NCI-H1048 (cell line): Measurements from ENCODE around the gene RIPK3.
"Not testable (repeated sequence)": the region's sequence is repeated elsewhere in the genome, so short reads cannot be mapped to it uniquely, and the experiment has no call there.

Experiments
- DNase-seq: peaks from one replicate; lab custom pipeline; 2025; lab: John Stamatoyannopoulos, UW

Gene RIPK3

DNA sequence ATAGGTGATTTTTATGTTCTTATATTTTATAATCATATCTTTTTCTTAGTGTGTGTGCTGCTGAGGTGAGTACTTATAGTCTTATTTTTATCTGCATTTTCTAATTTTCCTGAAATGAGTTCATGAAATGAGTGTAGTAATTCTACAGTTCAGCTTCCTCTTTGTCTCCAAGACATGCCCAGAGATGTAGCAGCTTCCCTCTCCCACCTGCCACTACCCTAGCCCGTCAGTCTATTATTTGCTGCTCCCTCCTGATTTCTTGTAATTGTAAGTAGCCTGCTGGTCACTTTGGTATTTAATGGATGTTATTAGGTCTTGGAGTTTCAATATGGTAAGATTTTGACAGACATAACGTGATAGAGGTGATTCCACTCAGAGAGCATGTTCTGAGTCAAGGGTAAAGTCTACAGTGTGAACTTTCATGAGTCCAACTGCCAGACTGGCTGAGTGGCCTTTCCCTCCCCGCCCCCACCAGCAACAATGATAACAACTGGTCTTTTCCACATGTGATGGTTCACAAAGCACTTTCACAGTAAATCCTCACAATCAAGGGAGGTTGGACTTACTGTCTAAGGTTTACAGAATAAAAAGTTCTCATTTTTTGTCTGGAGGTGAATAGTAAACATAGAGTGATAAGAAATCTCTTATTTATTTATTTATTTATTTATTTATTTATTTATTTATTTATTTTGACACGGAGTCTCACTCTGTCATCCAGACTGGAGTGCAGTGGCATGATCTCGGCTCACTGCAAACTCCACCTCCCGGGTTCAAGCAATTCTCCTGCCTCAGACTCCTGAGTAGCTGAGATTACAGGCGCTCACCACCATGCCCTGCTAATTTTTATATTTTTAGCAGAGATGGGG, 4.2 kb upstream of the RIPK3 start:
- DNase-seq: no peak

DNA sequence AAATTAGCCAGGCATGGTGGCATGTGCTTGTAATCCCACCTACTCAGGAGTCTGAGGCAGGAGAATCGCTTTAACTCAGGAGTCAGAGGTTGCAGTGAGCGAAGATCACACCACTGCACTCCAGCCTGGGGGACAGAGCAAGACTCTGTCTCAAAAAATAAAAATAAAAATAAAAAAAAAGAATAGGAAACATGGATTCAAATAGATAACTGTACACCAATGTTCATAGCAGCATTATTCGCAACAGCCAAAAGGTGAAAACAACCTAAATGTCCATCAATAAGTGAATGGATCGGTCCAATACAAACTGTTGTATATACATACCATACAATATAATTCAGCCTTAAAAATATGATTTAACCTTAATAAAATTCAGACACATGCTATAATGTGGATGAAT, 3.1 kb upstream of the RIPK3 start:
- DNase-seq: no peak

DNA sequence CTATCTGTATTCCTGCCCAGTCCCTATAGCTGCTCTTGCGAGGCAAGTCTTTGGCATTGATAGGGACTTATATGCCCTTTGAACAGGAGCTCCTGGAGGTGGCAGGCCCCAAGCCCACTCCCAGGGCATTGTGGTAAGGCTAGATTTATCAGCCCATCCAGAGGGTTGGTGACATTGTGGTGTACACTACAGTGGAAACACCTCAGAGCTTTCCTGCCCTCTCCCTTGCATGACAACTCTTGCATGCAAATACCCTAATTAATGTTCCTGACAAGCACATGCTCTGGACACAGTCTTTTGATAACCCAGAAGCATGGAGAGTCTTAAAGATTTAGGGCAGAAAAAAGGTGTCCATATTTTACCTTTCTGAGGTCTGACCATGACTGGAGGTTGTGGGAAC, 815 bp upstream of the RIPK3 start:
- DNase-seq: no peak

DNA sequence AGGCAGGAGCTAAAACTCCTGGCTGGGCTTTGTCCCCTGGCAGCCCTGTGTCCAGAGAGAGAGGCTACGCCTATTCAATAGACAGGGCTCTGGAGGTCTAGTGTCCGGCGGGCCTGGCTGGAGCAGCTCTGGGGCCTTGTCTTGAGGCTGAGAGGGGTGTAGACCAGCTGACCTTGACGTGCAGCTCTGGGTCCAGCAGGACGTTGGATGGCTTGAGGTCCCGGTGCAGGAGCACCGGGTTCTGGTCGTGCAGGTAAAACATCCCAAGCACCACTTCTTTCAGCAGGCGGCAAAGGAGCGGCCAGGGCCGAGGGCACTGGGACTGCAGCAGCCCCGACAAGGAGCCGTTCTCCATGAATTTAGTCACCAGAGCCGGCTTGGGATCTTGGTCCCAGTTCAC, 948 bp downstream of the RIPK3 start:
- no peak for DNase-seq

DNA sequence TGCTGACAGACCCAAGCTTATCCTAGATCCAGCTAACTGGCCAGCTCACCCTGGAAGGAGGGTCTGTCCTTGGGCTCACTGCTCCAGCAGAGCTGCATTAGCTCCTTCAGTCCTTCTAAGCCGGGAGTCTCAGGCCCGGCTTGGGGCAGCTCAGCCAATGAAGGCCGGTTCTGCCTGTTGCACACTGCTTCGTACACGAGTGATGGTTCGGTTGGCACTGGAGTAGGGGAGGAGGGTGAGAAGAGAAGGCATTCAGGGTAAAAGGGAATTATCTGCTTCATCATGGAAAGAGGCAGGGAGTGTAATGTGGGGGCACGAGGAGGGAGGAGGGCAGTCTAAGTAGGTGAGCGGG, 2.0 kb downstream of the RIPK3 start:
- no peak for DNase-seq

DNA sequence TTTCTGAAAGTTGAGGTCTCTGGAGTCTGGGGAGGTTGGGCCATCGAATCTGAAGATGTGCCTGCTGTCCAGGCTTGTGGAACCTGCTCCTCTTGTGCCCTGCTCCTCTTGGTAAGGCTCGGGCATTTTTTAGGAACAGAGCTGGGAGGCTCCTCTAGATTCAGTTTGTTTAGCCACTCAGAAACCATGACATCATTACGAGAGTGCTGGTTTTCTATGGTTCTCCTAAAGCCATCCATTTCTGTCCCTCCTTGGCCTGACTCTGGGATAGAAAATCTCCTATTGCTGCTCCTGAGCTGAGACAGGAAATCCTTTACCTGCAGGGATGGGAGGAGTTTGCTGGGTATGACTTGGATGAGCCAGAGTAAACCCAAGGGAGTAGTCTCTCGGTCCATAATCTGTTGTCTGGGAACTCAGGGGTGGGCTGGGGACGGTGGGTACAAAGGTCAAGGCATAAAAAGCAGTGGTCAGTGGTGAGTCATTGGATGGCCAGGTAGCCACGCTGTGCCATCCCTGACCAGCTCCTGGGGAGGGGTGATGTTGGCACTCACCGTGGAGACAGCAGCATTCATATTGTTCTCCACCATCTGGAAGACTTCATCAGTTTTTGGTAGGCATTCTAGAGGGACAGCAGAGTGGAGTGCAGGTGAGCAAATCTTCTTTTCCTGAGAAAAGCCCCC, 2.5 kb downstream of the RIPK3 start:
- DNase-seq: no peak

DNA sequence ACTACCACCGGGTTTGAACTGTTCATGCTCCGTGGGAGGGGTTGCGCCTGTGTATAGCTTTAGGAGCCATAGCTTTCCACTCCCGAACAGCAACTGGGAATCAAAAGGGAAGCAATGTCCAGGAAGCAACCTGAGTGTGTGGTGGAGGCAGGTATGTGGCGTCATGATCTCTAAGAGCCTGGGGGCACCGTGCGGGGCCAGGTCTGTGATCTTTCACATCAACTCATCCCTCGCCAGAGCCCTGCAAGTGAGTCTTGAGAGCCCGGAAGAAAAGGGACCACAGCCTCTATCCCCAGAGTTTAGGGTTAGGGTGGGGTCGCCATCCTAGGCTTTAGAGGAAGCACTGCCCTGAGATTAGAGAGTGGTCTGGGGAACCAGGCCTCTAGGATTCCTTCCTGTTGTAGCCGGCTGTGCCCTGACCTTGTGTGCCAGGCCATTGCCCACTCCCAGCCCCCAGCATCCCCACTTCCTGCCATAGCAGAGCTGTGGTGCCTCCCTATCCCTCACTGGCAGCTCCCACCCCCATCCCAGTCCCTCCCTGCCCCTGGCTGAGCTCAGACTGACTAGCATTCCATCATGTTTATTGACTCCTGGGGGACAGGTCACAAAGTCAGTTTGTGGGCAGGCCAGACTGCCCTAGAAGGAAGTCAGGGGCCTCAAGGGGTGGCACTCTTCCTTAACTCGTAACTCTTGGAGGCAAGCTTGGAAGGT, 4.2 kb downstream of the RIPK3 start:
- DNase-seq: no peak

DNA sequence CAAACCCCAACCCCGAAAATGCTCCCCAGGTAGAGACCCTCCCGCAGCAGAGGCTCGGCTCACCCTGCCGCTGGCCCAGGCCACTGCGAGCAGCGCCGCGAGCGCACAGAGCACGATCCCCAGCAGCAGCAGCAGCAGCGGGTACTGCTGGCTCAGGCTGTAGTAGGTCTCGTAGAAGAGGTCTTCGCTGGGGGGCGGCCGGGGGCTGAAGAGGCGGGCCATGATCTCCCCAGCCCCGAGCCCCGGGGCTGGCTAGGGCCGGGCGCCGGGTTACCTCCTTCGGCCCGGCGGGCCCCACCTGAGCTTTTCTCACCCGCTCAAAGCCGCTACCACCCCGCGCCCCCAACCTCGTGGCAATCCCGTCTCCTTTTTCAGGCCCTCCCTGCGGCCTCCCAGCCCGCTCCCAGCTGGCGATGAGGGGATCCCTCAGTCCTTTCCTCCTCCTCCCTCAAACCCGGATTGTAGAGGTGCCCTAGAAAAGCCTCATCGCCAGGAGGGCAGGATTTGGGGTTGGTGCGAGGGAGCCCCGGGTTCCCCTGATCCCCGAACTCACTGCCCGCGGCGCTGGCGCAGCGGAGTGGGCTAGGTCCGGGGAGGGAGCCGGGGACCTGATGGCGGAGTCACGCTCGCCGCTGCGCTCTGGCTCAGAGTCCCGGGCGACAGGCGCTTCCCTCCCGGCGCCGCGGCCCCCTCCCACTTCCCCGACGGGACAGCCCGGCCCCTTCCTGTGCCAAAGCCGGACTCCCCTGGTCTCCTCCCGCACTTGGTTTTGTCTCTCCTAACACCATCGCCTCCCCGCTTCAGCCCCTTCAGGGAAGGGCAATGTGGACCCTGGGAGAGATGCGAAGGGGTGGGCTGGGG, 5.1 kb downstream of the RIPK3 start, which contains the start of gene ADCY4:
Gene ADCY4, minus strand, starts transcription at position 641 of the 861 bp plus-strand sequence. Its CDS starts 419 bp downstream, at position 222.
- no peak for DNase-seq

DNA sequence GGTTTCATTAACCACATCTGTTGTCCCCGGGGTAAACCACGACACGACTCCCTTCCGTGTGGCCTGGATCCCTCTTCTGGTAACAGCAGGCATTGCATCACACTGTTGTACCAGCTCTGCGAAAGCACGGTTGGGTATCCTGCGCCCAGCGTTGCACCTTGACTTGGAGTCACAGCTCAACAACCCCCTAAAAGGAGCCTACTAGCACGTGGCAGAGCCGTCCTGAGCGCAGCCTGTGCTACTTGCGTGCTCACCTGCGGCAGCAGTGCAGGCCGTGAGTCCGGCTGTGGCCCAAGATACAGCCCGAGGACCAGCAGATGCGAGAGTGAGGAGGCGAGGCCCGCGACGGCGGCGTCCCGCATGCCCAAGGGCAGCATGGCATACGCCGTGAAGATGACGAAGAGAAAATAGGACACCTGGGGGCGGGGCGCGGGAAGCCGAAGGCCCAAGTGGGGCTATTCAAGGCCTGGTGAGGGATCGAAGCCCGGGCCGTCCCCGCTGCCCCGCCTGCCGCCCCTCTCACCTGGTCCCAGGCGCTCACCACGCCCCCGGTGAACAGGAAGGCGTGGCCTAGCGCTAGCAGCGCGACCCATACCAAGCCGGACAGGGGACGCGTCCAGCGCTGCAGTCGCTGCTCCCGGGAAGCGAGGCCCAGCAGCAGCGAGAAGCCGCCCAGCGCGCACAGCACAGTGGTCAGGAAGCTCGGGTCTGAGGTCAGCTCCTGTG, 7.4 kb downstream of the RIPK3 start:
- peak; percentile 57 for DNase-seq

DNA sequence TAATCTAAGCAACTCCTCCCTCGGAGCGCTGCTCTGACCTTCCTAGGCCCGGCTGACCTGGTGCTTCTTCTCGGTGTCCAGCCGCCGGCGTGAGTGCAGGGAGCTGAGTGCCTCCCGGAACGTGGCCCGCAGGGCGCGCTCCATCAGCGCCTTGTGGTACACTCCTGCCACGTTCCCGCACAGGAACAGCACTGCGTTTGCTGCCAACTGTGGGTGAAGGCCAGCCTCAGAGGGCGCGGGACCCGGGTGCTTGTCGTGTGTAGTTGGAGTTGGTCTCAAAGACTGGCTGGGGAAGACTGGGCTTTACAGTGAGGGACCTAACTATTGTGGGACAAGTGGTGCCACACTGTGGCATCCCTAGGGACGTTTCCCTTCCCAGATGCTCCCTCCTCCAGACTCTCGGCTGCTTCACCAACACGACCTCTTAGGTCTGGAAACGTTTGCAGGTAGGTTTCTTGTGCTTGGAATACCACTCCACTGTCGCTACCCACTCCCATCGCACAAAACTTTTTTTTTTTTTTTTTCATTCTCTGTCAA, 8.0 kb downstream of the RIPK3 start:
- DNase-seq: no peak

DNA sequence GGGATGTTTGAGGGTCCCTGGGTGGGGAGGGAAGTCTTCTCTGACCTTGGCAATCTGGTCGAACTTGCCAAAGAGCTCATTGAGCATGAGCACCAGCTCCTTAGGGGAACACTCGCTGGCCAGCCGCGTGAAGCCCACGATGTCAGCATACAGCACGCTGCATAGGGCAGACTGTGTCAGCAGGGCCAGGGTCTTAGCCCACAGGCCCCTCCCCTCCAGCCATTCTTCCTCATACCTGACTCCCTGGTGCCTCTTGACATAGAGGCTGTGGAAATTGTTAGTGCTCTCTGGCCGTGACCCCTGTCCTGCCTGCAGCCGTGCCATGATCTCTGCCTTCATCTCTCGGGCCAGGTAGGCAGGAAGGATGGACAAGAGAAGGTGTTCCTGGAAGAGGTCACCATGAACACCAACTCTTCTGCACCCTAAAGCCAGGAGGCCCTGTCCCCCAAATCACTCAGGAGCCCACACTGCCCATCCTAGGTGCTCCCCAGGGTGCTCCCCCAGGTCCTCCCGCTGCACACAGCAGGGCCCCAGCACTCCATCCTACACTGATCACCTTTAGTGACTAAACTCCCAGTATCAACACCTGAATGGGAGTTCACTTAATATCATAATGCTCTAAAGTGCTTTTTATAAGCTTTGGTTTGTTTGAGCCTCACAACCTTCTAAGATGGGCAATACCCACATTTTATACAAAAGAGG, 8.7 kb downstream of the RIPK3 start:
- DNase-seq: no peak

DNA sequence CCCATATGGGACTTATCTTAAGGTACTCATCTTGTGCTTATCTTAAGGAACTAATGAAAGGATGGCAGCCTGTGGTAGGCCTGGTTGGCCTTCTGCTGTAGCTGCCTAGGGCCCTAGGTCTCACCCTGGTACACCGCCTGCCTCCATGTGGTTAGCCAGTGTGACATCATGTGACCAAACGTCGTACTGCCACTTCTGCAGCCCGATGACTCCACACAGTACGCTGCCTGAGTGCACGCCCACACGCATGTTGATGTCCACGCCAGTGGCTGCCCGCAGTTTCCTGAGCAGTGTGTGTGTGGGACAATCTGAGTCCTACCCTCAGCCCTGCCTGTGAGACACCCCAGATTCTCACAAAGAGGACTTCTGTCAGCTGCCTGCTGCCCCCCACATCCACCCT, 10.1 kb downstream of the RIPK3 start:
- DNase-seq: no peak

DNA sequence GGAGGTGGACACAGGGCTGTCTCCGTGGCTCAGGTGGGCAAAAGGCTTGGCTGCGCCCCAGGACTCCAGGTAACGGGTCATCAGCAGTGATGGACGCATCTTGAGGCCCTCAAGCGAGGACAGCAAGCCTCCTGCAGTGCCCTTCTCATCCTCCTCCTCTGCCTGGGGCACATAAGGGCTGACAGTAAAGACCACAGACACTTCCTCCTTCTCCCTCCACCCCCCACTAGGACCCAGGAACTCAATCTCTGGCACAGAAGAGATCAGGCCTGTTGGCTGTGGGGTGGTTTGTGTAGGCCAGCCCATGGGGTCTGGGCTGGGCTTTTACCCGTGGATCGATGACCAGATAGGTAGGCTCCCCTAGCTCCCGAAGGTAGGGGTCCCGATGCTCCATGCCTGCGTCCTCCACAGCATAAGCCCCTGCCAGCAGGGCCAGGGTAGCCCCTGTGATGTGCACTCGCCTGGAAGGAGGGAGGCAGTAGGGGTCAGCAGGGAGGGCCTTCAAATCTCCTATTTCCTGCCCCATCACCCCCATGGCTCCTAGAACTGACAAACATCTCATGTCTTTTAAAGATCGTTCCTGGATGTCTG, 10.6 kb downstream of the RIPK3 start:
- no peak for DNase-seq

DNA sequence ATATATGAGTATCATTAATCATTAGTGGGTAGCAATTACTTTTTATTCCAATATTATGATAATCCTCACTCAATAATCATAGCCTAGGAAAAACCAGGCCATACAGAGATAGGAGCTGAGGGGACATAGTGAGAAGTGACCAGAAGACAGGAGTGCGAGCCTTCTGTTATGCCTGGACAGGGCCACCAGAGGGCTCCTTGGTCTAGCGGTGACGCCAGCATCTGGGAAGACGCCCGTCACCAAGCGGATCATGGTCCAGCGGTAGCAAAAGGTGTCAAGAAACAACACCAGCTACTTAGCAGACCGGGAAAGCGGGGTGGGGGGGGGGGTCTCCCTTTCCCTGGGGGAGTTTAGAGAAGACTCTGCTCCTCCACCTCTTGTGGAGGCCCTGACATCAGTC, 11.9 kb downstream of the RIPK3 start:
- DNase-seq: not testable (repeated sequence)

DNA sequence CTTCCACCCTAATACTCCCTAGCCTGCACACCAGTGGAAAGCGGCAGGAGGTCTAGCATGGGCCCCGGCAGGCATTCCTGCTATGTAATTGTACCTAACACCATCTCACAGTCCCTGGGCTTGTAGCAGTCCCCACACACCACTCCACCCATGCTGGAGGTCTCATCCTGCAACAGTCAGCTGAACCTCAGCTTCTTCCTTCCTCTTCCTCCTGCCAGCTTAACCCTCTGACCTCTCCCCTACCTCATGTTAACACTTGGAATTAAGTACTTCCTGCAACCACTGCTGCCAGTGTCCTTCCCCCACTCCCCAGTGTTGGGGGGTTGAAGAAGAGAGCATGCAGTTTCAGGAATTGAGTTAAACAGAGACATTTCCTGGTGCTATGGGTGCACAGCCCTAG, 12.5 kb downstream of the RIPK3 start:
- DNase-seq: no peak

DNA sequence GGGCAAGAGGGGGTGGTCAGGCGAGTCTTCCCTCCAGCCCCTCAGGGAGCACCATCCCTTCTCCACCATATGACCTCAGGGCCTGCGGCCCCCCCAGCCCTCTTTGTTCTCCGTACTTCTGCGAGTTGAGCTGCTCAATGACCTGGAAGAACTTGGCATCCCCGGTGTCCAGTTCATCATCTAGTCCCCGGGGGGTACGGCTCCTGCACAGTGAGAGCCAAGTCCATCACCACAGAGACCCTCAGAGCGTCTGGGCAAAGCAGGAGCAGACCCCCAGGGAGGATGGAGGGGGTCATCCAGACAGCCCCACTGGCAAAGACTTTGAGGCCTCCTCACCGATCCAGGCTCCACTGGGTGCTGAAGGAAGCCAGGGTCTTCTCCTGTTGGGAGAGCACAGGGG, 13.8 kb downstream of the RIPK3 start:
- DNase-seq: no peak

DNA sequence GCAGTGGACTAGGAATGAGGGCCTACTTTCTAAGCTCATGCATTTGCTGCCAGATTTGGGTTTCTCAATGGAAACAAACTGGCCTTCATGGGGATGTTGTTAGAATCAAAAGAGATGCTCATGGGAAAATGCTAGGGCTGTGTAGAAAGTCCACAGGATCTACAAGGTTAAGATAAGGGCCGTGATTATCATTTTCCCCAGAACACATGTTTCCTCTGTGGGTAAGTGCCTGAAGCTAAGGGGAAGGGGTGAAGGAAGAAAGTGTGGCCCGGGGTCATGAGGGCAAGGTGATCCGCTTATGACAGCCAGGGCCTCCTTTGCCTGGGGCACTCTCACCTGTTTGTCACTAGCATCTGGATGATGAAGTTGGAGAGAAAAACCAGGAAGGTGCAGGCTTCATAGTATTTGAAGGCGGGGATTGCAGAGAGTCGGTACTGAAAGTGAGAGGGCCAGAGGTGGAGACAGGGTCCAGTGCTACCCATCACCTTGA, 14.7 kb downstream of the RIPK3 start:
- no peak for DNase-seq

DNA sequence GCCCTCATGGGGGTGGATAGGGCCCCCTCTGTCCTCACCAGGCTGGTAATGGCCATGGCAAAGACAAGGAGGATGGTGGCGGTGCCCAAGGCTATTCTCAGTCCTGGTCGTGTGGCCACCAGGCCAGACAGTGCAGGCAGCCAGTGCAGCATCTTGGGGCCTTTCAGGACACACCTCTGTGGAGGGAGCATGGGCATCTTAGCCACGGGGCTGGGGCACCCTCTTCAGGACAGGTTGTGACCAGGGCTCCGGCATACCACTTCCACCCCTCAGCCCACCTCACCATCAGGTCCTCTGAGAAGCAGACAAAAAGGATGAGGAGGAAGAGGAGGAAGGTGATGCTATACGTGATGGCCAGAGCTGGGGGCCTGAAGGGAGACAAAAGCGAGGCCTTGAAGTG, 15.8 kb downstream of the RIPK3 start:
- DNase-seq: no peak

DNA sequence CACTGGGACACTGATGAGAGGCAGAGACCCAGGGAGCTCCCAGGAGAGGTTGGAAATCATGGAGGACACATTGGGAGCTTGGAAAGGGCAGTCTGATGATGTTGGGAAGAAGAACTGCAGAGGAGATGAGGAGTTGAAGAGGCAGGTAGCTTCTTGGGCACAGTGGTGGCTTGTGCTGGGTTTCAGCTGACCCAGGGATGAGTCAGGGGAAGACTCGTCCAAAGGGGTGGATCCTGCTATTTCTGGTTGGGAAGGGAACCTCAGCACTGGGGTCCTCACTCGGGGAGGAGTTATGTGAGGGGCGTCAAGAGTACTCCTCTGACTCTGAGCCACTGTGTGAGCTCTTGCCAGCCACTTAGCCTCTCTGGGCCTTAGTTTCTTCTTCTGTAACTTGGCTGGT, 16.4 kb downstream of the RIPK3 start:
- no peak for DNase-seq

DNA sequence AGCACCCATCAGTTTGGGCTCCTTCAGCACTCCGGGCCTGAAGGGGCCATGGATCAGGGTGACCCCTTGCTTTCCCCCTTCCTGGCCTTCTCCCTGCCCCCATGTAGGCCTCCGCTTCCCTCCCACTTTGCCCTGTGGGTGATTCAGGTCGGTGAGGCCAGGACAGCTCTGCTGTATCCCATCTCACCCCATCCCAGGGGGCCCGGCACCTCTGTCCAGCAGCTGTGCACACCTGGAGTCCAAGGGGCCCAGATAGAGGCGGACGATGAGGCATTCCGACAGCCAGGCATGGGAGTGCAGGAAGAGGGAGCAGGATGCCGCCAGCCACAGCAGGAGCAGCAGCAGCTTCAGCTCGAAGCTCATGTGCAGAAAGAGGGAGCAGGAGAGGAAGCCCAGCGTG, 17.1 kb downstream of the RIPK3 start:
- DNase-seq: no peak
